GM12865 (cell line): ENCODE data around the gene MFAP2.

ENCODE experiments used
- DNase-seq: peaks from one replicate; pipeline ENCODE4 v3.0.0; 2010; ENCODE audit warnings: low read depth
- H3K4me3 ChIP-seq: 2 replicates; pipeline ENCODE4 v1.5.1; 2011; ENCODE audit warnings: mild to moderate bottlenecking, low read depth, low read length, control low read depth
- TF ChIP-seq, protein P1 (sequence below): IDR thresholded peaks from 2 replicates; pipeline ENCODE4 v1.5.1; 2011; ENCODE audit warnings: low read length, control low read depth, low read depth, inconsistent platforms; ENCODE audit not compliant: insufficient read depth; ENCODE audit errors: missing control alignments

Gene MFAP2

GRCh38 chr1:16998589-16998988 lies 18.2 kb upstream of the MFAP2 start:
- TF ChIP-seq, protein P1, sequence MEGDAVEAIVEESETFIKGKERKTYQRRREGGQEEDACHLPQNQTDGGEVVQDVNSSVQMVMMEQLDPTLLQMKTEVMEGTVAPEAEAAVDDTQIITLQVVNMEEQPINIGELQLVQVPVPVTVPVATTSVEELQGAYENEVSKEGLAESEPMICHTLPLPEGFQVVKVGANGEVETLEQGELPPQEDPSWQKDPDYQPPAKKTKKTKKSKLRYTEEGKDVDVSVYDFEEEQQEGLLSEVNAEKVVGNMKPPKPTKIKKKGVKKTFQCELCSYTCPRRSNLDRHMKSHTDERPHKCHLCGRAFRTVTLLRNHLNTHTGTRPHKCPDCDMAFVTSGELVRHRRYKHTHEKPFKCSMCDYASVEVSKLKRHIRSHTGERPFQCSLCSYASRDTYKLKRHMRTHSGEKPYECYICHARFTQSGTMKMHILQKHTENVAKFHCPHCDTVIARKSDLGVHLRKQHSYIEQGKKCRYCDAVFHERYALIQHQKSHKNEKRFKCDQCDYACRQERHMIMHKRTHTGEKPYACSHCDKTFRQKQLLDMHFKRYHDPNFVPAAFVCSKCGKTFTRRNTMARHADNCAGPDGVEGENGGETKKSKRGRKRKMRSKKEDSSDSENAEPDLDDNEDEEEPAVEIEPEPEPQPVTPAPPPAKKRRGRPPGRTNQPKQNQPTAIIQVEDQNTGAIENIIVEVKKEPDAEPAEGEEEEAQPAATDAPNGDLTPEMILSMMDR, result no peak

DNA sequence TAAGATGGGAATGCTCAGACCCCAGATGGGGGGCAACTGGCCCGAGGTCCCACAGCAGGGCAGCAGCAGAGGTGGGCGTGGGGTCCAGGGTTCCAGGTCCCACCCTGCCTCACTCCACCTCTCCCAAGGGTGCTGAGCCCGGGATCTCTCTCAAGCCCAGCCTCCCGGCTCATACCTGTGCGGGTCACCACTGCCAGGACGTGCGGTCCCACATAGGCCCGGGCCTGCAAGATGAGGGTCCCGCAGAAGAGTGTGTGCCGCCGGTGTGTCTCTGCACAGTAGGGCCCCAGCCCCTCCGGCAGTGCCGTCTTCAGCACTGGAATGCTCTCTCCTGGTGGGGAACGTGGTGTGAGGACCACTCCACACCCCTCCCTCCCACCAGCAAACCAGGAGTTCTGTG lies 16.4 kb upstream of the MFAP2 start:
- no peak for DNase-seq
- no peak overlapping the region for H3K4me3 ChIP-seq
- TF ChIP-seq, protein P1, result no peak

More at GRCh38 chr1:16998589-16998988, 18.2 kb upstream of the MFAP2 start:
- no peak for DNase-seq
- H3K4me3 ChIP-seq, result no peak overlapping the region

DNA sequence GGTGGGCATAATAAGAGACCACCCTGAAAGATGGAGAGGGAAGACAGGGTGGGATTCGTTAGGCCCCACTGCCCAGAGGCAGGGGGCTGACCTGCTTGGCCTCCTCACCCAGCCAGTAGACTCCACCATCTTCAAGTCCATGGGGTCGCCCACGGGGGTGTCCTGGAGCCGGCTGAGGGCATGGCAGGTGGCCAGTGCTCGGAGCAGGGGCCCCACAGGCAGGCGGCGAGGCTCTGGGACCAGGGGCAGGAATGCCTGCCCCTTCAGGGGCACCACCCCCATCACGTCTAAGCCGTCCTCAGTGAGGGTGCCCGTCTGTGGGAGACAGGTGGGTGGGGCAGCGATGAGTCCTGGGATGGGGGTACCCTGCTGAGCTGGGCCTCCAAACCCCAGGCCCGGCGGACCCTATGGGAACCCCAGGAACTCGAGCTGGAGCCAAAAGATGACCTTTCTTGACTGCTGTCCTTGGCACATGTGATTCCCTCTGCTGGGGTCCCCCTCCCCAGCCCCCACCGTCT lies 13.2 kb upstream of the MFAP2 start:
- TF ChIP-seq, protein P1, result no peak
- no peak for DNase-seq
- no peak overlapping the region for H3K4me3 ChIP-seq

DNA sequence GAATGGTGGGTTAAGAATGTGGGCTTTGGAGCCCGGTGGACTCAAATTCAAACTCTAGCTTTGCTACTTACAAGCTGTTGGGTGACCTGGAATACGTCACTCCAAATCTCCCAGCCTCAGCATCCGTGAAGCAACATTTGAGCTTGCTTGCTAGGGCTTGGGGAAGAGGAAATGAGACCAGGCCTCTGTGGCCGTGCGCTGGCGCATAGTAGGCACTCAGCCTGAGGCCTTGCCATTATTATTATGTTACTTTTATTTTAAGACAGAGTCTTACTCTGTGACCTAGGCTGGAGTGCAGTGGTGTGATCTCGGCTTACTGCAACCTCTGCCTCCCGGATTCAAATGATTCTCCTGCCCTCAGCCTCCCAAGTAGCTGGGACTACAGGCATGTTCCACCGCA lies 12.3 kb upstream of the MFAP2 start:
- no peak for DNase-seq
- TF ChIP-seq, protein P1, result no peak
- no peak overlapping the region for H3K4me3 ChIP-seq

GRCh38 chr1:16992102-16992501 lies 11.7 kb upstream of the MFAP2 start:
- no peak overlapping the region for H3K4me3 ChIP-seq
- no peak for DNase-seq
- TF ChIP-seq, protein P1, result no peak

DNA sequence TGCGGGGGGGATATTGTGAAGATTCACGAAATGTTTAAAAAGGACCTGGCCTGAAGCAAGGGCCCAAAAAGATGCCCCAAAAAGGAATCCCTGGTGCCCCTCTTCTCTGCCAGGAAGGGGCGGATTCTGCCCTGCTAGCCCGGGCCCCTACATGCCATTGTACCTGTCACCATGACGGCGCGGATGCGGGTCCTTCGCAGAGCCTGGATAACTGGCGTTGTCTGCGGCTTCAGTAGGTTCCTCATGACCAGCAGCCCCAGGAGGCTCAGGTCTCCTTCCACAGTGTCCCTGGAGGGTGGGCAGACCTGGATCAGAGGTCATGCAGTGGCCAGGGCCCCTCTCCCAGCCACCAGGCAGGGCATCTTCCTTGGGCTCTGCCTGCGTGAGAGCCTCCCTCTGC lies 11.2 kb upstream of the MFAP2 start:
- TF ChIP-seq, protein P1, result no peak
- H3K4me3 ChIP-seq, result no peak overlapping the region
- DNase-seq, result no peak

DNA sequence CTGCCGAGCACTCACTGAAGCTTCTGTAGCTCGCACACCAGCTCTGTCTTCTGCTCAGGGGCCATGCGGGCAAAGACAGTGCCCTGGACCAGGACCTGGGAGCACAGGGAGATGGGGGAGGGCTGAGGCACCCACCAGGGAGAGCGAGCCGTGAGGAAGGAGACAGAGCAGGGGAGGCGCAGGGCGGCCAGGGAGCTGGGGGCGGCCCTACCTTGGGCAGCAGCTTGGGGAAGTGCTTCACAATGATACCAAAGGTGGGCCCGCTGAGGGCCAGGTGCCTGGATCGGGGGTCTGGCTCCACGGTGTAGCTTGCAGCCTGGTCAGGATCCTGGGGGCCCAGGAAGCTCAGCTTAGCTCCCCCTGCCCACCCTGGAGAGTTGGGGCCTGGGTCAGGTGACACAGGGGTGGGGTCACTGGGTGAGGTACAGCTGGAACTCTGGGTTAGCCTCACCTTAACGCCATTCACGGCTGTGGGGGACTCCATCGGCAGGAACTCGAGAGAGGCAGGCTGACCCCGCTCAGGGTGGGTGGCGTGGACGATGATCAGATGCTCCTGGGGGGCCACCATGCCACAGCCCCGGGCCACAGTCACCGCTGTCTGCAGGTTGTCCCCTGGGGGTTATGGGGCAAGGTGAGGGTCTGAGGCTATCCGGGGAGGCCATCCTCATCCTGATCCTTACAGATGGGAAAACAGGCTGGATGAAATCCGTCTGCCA lies 9.4 kb upstream of the MFAP2 start:
- no peak overlapping the region for H3K4me3 ChIP-seq
- DNase-seq, result no peak
- TF ChIP-seq, protein P1, result no peak
